Mammary microvascular endothelial cell (primary cell): Measurements from ENCODE around the gene RSPO3. TPM values are rescaled to one million over a fixed set of nuclear protein-coding genes. Genes with fewer than 3 reads are reported as not detected.

Experiments
- total RNA-seq: library from RNA; depleted of rRNA; stranded (reverse); fragments of >200 nt; gene quantifications from 2 replicates; pipeline ENCODE4 v1.2.3, GENCODE V29; 2015

The RSPO3 gene, protein sequence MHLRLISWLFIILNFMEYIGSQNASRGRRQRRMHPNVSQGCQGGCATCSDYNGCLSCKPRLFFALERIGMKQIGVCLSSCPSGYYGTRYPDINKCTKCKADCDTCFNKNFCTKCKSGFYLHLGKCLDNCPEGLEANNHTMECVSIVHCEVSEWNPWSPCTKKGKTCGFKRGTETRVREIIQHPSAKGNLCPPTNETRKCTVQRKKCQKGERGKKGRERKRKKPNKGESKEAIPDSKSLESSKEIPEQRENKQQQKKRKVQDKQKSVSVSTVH
- 0.15 and 0.20 TPM in 2 replicates for total RNA-seq

GRCh38 chr6:127118298-127119101 is at the start of gene RSPO3:
TSS of gene RSPO3 (plus strand) at chr6:127118671. CDS start at chr6:127119193, 522 bp downstream.

Other genes starting within 250 kb of the RSPO3 start
- gene RNF146, start 148.2 kb downstream of the RSPO3 start, total RNA-seq: 24.1 TPM in 2 replicates
- gene ECHDC1, start 224.9 kb downstream of the RSPO3 start, total RNA-seq: 39.6 and 51.6 TPM in 2 replicates